GM21381 (cell line): ENCODE data around the gene TP73.

Experiments used
- ATAC-seq: cut with Tn5 transposase; IDR thresholded peaks from one replicate; pipeline ENCODE4 v1.9.1; 2021; ENCODE audit warnings: mild to moderate bottlenecking, moderate library complexity; ENCODE audit not compliant: unreplicated experiment

TP73 gene

GRCh38 chr1:3651026-3651929, 1.0 kb upstream of the TP73 start:
- ATAC-seq, result no peak

- ATAC-seq, result no peak
Measured at GRCh38 chr1:3652548-3653285, 401 bp downstream of the TP73 start.

- ATAC-seq, result no peak
Measured at GRCh38 chr1:3653286-3653618, 936 bp downstream of the TP73 start.

GRCh38 chr1:3654549-3655281, 2.4 kb downstream of the TP73 start:
- no peak for ATAC-seq

- ATAC-seq, result peak; percentile 63
Measured at GRCh38 chr1:3656450-3657095, 4.3 kb downstream of the TP73 start.

- ATAC-seq, result peak; percentile 4
Measured at GRCh38 chr1:3657096-3657475, 4.8 kb downstream of the TP73 start.

- ATAC-seq, result no peak
Measured at GRCh38 chr1:3657578-3658230, 5.4 kb downstream of the TP73 start.

GRCh38 chr1:3658231-3658615, 5.9 kb downstream of the TP73 start:
- no peak for ATAC-seq

- ATAC-seq, result no peak
Measured at GRCh38 chr1:3659093-3659492, 6.8 kb downstream of the TP73 start.

- ATAC-seq, result no peak
Measured at GRCh38 chr1:3660704-3661103, 8.4 kb downstream of the TP73 start.

GRCh38 chr1:3661631-3662030, 9.3 kb downstream of the TP73 start:
- ATAC-seq, result no peak

GRCh38 chr1:3662080-3662671, 9.9 kb downstream of the TP73 start:
- no peak for ATAC-seq

- ATAC-seq, result no peak
Measured at GRCh38 chr1:3663999-3664699, 11.8 kb downstream of the TP73 start.

- ATAC-seq, result no peak
Measured at GRCh38 chr1:3664700-3665375, 12.5 kb downstream of the TP73 start.

GRCh38 chr1:3668148-3668547, 15.8 kb downstream of the TP73 start:
- no peak for ATAC-seq

GRCh38 chr1:3668585-3669300, 16.4 kb downstream of the TP73 start:
- ATAC-seq, result no peak

GRCh38 chr1:3669421-3669821, 17.1 kb downstream of the TP73 start:
- ATAC-seq, result no peak

GRCh38 chr1:3669971-3670431, 17.7 kb downstream of the TP73 start:
- no peak for ATAC-seq
